Midbrain (tissue), 1 donor: ENCODE results near the gene FAM120A.

Source experiments
- DNase-seq: peaks from one replicate; lab custom pipeline; 2025; lab: John Stamatoyannopoulos, UW

The FAM120A gene

DNA sequence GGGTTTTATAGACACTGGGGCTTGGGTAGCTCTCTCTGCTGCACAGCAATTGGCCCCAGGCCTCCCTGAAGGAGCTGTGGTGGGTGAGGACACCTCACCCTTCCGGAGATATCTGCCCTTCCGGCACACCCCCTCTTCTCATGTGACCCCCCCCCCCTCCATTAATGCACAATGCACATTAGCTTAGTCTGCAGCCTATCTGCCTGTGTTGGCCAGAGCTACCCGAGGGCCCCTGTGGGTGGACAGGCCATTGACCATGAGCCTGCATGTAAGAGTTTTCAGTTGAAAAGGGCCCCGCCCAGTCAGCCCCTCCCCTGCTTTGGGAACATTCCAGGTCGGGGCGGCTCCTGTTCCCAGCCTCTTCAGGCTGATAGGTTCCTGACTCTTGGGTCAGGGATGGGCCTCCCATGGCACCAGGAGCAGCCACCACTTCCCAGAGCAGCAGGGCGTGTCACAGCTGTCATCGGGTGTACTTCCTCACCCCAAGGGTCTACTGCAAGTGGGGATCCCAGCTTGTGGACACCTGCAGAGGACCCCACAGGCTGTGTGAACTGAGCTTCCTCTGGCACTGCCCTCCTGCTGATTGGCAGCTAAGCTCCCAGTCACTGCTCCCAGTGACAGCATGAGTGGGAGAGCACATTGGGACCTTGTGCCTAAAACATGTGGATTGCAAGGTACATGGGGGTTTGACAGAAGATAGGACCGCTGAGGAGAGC, 142.7 kb downstream of the FAM120A start:
- DNase-seq, result no peak

DNA sequence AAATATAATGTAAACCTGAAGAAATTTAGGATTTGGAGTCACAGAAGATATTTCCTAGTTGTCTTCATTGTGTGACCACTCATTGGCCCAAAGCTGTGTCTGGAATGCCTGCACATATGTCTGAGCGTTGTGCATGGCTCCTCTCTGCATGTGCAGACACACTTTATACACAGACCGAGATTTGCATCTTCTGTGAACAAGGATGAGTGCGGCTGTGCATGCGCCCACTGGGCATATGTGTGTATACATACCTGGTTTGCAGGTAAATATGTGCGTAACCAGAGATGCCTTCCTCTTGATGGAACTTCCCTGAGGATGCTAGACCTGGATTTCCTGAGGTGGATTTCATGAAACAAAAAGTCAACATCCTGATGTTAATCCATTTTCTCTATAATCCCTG, 144.0 kb downstream of the FAM120A start:
- DNase-seq, result no peak

DNA sequence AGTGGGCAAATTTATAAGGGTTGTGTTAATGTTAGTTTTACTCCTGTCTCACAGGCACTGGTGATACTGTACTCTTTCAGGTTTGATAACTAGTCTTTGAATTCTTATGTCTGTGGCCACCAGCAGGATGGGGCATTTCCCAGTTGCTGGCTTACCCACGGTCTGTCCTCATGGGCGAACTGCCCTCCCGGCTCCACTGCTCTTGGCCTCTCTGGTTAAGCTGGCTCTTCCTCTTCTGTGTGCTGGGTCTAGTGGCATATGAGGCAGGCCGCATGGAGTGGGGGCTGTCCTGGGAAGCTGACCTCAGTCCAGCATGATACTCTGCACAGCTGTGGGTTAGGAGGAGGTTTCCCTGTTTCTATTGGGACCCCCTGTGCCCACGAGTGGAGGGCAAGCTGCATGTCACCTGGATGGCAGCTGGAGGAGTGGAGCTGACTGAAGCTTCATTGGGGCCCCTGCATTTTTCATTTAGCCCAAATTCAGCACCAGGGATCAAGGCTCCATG, 144.4 kb downstream of the FAM120A start:
- DNase-seq, result no peak

DNA sequence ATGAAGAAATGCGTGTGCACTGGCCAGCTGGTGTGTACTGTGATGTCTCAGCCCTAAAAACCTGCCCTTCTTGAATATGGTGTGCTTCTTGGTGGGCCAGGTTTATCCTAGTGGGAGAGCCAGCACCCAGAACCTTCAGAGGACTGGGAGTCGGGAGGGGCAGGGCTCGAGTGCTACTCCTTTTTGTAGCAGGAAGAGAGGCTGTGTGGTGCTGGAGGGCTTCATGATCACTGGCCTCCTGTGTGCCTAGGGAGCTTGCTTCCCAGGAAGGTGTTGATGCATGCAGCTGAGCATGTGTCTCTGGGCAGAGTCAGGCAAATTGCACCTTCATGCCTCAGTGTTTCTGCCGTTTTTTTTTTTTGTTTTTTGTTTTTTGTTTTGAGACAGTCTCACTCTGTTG, 144.9 kb downstream of the FAM120A start:
- DNase-seq, result no peak

DNA sequence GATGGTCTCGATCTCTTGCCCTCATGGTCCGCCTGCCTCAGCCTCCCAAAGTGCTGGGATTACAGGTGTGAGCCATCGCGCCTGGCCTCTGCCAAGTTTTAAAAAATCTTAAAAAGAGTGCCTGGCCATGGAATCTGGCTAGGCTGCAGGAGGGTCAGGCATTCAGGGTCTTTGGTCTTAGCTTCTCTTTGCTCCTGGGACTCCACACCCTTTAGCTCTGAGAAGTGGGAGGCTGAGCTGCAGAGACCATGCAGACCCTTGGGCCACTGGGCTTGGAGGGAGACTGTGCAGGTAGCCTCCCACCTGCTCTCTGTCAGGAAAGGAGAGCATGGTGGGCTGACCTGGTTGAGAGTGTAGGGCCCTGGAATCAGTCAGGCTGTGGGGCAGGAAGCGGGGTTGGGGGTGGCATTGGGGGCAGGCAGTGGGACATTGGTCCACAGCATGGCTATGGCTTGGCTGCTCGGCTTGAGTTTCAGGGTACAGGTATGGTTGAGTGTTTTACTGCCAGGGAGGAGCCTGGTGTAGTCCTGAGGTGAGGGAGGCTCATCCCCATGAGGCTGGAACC, 145.7 kb downstream of the FAM120A start:
- DNase-seq, result no peak

DNA sequence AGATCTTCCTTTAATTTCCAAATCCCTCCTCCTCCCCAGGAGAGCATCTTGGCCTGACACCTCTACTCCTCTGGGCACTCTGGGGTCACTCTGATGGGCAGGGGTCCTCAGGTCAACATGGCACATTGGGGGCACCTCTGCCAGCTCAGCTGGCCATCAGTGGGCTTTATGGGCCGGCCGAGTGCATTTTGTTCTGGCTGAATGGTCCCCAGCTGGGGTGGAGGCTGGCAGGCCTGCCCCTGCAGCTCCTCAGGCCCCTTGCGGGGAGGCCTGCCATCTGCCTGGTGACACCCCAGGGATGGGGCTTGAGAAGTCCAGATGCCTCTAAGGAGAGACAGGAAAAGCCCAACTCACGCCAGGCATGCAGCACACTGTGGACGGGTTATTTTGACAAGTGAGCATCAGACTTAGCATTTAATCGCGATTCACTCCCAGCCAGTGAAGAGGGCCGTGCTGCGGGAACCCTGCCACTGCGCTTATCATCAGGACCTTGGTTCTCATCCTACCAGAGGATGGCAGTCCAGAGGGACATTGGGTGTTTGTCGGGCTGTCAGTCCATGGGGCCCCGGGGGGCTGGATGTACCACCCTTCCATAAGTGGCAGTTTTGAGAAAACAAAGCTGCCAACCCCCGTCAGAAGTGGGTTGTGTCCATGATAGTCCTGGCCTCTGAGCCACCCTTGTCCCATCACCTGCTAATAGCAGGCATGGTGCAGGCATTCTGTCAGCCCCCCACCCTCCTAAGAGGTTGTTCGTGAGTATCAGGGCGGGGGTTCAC, 146.6 kb downstream of the FAM120A start:
- DNase-seq, result no peak

DNA sequence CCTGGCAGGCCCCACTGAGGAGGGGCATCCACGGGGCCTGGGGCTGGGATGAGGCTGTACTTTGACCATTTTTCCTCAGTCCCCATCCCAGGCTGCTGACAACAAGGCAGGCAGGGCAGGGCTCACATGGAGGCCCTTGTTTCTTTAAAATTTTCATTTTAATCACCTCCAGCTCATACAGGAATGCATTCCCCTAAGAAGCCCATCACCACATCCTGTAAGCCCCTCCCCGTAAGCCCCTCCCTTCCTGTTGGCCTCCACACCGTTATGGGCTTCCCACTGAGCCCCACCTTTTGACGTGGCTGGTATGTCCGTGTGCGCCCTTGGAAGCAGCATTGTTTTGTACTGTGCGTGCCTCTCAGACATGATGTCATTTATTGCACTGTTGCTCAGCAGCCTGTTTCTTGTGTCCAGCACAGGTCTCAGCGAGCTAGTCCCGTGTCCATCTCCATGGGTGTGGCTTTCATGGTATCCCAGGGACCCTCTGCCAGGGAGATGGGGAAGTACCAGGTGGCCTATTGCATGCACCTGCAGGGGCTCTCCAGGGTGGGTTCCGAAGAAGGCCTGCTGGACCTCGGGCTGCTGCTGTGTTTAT, 147.3 kb downstream of the FAM120A start:
- no peak for DNase-seq

DNA sequence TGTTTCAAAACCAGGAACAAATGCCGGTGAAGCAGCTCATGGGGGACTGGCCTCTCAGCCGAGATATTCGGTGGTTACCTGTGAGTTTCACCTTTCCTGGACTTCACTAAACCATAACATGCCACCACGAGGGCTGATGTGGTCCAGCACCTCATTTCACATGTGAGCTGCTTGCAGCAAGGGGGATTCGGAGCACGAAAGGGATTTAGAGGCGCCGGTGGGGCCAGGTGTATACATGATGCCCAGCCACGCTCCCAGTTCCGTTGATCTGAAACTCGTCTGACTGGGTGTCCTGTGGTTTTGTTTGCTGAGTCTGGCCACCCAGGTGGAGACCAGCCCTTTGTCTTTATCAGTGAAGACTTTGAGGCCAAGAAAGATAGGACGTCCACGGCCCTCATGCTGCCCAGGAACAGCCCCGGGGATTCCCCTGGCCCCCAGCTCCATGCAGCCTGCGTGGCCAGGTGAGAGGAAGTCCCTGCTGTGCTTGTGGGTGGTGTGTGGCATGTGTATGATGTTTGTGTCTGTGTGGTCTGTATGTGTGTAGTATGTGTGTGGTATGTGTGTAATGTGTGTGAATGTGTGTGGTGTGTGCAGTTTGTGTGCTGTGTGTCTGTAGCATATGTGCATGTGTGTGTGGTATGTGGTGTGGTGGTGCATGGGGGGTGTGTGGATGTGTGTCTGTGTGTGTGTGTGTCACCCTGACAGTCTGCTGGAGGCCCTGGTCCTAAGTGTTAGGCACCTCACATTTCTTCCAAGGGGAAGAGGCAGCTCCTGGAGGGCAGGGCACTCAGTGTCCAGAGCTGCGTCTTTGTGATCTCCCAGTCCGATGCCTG, 148.3 kb downstream of the FAM120A start:
- DNase-seq, result no peak

DNA sequence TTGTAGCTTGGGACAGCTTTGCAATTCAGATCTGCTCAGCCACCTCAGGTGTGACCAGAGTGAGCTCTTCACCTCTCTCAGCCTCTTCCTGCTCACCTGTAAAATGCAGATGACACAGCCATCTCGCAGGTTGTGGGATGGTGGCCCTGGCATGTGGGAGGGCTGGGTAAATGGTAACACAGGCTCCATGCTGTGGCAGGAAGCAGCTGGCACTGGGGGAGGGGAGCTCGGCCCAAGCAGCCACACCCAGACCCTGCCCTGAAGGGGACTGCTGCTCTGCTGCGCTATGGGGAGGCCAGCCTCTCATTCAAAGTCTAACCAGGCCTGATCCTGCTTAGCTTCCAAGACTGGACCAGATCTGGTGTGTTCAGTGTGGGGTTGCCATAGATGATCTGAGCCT, 149.0 kb downstream of the FAM120A start:
- no peak for DNase-seq

DNA sequence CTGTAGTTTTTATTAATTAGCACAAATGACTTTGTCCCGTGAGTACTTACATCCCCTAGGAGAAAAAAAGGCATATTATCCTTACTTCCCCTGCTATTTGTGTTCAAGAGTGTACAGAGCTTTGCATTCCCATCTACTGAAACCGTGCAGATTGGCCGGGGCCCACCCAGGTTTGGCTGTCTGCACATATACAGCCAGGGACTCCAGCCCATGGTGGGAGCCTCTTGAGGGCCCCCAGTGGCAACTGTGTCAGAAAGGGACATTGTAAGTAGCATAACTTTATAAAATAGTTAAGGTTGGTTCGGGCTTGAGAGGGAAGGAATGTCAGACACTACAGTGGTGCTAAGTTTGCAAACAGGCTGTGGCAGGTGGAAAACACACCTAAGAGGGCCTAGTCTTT, 149.6 kb downstream of the FAM120A start:
- no peak for DNase-seq

DNA sequence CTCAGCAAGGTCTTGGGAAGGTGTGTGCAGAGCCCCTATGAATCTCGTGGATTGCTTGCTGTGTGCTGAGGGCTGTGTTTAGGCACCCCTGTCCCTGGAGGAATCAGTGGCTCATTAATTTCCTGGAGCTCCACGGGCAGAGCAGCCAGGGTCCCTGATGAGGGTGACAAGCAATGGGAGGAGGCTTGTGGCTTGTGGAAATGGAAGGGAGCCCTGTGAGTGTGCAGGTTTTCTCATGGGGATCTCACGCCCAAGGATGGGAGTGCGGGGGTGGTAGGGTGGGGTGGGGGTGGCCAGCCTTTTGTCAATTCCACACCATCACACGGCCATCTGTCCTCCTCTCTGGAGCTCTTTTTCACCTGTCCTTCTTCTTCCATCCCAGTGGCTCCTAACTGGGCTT, 150.2 kb downstream of the FAM120A start:
- DNase-seq, result no peak

DNA sequence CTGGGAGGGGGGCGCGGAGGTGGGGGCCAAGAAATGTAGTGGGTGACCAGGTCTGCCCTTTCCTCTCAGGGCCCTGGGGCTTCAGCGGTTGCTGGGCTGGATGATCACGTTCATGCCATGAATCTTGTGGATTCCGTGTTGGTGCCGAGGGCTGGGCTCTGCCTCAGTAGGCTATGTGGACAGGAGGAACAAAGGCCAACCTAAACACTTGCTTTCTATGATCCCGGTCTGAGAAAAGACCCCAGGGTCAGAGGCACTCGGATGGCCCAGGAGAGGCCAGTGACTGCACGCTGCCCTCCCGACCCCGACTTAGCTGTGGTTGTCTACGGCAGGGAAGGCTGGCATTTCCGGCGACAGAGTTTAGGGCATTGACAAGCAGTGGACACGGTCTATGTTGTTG, 151.5 kb downstream of the FAM120A start:
- no peak for DNase-seq

DNA sequence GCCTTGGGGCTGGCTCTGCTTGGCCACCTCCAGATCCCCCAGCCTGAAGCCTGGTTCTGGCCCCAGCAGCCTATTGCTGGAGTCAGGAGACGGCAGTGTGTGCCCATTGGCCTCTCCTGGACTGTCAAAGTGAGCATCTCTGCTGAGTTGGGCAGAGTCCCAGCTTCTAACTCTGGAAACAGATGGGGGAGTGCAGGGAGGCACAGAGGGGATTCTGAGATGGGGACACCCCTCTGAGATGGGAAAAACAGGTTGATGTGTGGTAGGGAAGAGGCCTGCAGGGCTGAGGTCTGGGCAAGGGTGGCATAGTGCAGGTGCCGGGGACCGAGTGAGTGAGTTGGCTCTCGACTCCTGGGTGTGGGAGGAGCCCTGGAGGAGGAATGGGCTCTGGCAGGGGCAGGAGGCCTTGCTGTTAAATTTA, 152.4 kb downstream of the FAM120A start:
- DNase-seq, result no peak

DNA sequence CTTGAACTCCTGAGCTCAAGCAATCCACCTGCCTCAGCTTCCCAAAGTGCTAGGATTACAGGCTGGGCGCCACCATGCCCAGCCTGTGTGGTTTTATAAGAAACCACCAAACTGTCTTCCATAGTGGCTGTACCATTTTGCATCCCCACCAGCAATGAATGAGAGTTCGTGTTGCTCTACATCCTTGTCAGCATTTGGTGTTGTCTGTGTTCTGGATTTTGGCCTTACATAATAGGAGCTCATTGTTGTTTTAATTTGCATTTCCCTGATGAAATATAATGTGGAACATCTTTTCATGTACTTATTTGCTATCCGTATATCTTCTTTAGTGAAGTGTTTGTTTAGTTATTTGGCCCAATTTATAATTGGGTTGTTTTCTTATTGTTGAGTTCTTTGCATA, 154.7 kb downstream of the FAM120A start:
- DNase-seq, result no peak

DNA sequence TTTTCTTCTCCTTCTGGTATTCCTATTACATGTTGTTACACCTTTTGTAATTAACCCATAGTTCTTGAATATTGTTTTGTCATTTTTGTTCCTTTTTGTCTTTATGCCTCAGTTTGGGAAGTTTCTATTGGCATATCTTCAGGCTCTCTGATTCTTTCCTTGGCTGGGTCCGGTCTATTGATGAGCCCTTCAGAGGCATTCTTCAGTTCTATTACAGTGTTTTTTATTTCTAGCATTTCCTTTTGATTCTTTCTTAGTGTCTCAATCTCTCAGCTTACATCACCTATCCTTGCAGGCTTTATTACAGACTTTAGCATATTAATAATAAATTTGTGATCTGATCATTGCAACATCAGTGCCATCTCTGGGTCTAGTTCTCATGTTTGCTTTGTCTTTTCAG, 158.7 kb downstream of the FAM120A start:
- no peak for DNase-seq

DNA sequence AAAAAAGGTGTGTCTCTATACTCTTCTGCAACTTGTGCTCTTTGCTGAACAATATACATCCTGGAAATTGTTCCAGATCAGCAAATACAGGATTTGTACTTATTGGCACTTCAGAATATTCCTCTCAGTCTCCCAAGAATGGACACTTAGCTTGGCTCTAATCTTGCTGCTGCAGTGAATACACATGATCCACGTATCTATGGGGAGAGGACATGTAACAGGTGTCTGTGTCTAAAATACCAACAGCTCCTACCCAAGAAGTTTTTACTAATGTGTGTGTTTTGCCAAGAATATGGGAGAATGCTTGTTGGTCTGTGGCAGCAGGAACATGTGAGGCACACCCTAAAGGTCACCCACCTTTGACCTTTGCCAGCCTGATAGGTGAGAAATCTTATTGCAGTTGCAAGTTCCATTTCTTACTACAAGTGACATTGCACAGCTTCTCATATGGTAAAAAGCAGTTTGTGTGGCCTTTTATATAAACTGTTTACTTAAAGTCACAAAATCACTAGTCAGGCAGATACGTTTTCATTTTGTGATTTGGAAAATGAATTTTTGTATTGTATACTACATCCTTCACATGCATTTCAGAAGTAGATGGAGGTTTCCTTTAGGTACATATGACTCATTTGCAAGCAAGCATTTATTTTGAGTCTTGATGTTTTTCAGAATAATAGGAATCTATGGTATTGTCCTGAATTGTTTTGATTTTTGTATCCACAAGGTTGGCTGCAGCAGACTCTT, 160.7 kb downstream of the FAM120A start:
- no peak for DNase-seq

DNA sequence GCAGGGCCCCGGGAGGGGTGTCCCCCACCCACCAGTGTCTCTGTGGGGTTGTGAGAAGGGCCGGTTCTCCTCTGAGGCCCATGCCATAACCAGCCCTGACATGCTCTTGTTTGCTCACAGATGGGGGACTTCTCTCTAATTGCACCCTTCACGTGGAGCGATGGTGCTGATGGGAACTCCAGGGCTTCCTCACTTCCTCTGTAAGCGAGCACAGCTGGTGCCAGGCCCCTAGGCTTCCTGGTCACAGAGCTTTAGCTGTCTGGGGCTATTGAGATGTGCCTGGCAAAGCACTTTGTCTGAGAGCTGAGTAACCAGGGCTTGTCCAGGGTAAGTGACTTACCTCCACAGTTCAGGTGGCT, 161.3 kb downstream of the FAM120A start:
- no peak for DNase-seq

DNA sequence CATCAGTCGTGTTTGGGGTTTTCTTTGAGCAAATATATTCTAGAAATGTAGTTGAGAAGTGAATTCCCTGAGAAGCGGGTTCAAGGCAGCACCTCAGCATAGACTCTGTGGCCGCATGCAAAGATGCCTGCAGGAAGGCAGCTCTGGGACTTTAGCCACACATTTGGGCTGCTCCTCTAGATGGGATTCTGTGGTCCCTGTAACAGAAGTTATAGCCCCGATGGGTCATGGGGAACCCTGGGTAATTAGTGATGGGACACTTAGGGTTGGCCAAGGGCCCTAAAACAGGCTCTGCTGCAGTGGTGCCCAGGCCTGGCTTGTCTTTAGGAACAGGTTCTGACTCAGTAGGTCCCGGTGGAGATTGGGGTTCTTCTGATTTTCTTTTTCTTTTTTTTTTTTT, 161.7 kb downstream of the FAM120A start:
- no peak for DNase-seq

DNA sequence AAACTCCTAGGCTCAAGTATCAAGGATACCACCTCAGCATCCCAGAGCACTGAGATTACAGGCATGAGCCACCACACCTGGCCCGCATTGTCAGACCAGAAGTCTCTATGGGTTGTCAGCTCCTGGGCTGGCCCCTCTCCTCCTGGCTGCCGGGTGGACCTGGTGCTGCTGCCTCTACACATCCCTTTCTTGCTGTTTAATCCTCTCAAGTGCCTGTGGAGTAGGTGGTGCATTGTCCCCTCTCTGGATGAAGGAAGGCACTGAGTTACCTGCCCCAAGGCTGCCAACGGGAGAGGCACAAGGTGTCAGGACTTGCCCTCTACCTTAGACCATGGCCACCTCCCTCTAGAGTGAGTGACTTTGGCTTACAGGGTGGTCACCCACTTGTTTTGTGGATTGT, 162.3 kb downstream of the FAM120A start:
- DNase-seq, result no peak

DNA sequence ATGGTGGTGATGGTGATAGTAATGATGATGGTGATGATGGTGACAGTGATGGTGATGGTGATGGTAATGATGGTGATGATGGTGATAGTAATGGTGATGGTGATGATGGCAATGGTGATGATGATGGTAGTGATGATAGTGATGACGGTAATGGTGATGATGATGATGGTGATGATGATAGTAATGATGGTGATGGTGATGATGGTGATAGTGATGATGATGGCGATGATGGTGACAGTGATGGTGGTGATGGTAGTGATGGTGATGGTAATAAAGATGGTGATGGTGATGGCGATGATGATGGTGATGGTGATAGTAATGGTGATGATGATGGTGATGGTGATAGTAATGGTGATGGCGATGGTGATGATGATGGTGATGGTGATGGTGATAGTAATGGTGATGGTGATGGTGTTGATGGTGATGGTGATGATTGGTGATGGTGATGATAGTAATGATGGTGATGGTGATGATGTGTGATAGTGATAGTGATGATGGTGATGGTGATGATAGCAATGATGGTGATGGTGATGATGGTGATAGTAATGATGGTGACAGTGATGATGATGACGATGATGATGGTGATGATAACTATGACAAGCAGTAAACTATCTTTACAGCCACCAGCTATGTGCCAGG, 163.5 kb downstream of the FAM120A start:
- DNase-seq, result no peak
